Smooth muscle cell (in vitro differentiated cells): Measurements from ENCODE around the gene AAMP. TPM values are rescaled to one million over a fixed set of nuclear protein-coding genes. Genes with fewer than 3 reads are reported as not detected.
"Not testable (repeated sequence)": the region's sequence is repeated elsewhere in the genome, so short reads cannot be mapped to it uniquely, and the experiment has no call there.

Experiments
- DNase-seq: peaks from one replicate; lab custom pipeline; 2025; ENCODE audit not compliant: unreplicated experiment; lab: John Stamatoyannopoulos, UW
- H2AFZ ChIP-seq: fragments of 200-600 bp; sonication (generic); 2 replicates; pipeline ENCODE4 v1.6.0; 2016; ENCODE audit warnings: antibody characterized with exemption, low read depth, mild to moderate bottlenecking
- H3F3A ChIP-seq: fragments of 200-600 bp; sonication (generic); 2 replicates; pipeline ENCODE4 v1.6.0; 2017; ENCODE audit warnings: antibody characterized with exemption, low read depth
- H3K27ac ChIP-seq: fragments of 200-600 bp; sonication (generic); 2 replicates; pipeline ENCODE4 v1.5.1; 2016; ENCODE audit warnings: low read depth, mild to moderate bottlenecking
- H3K27me3 ChIP-seq: fragments of 200-600 bp; sonication (generic); 2 replicates; pipeline ENCODE4 v1.6.1; 2016; ENCODE audit warnings: low read depth, mild to moderate bottlenecking
- H3K36me3 ChIP-seq: fragments of 200-600 bp; sonication (generic); 2 replicates; pipeline ENCODE4 v1.5.1; 2016; ENCODE audit warnings: low read depth
- H3K4me1 ChIP-seq: fragments of 200-600 bp; sonication (generic); 2 replicates; pipeline ENCODE4 v1.5.1; 2016; ENCODE audit warnings: low read depth
- H3K4me2 ChIP-seq: fragments of 200-600 bp; sonication (generic); 2 replicates; pipeline ENCODE4 v1.6.0; 2016; ENCODE audit warnings: mild to moderate bottlenecking
- H3K4me3 ChIP-seq: fragments of 200-600 bp; sonication (generic); 2 replicates; pipeline ENCODE4 v1.5.1; 2016; ENCODE audit warnings: mild to moderate bottlenecking
- H3K79me2 ChIP-seq: fragments of 200-600 bp; sonication (generic); 2 replicates; pipeline ENCODE4 v1.6.0; 2016; ENCODE audit warnings: low read depth, mild to moderate bottlenecking
- H3K9ac ChIP-seq: fragments of 200-600 bp; sonication (generic); 2 replicates; pipeline ENCODE4 v1.6.0; 2016; ENCODE audit warnings: low read depth
- H3K9me3 ChIP-seq: fragments of 200-600 bp; sonication (generic); replicated peaks from 2 replicates; pipeline ENCODE4 v1.5.1; 2016; ENCODE audit warnings: low read depth
- H4K20me1 ChIP-seq: fragments of 200-600 bp; sonication (generic); 2 replicates; pipeline ENCODE4 v1.6.0; 2016; ENCODE audit warnings: low read depth
- CTCF ChIP-seq: fragments of 200-600 bp; sonication (generic); IDR thresholded peaks from 2 replicates; pipeline ENCODE4 v1.5.1; 2017; ENCODE audit warnings: borderline replicate concordance, mild to moderate bottlenecking, antibody characterized with exemption; ENCODE audit not compliant: insufficient read depth, poor library complexity, severe bottlenecking
- WGBS: methylation state at CpG from one replicate; pipeline ENCODE4 v1.1.7; 2016; ENCODE audit warnings: low lambda C conversion rate; 5-methylcytosine and 5-hydroxymethylcytosine counted together
- polyA plus RNA-seq: library from polyadenylated mRNA; unstranded; fragments of >200 nt; fragmentation: Nextera tagmentation; extraction: Ambion mirVana; gene quantifications from 2 replicates; pipeline ENCODE4 v1.2.1, GENCODE V29; 2016
- total RNA-seq: library from RNA; depleted of rRNA; stranded (reverse); fragments of >200 nt; gene quantifications from 2 replicates; pipeline ENCODE4 v1.2.3, GENCODE V29; 2014

AAMP gene
- total and polyA plus RNA-seq, 2 experiments from 2014 or later = 71.5 to 95.8 TPM

GRCh38 chr2:218315397-218315796, 45.5 kb upstream of the AAMP start:
- Histone ChIP-seq H3K79me2 (no peaks in the 10 kb centered on the region), H3K27ac (no peak overlapping the region), H4K20me1 (no peaks in the 10 kb centered on the region), H2AFZ (no peak overlapping the region), H3K9me3 (no peaks in the 10 kb centered on the region), H3F3A (no peaks in the 10 kb centered on the region), H3K4me1 (peaks cover 5% of the 10 kb centered on the region), H3K4me3 (no peak overlapping the region), H3K9ac (no peak overlapping the region), H3K27me3 (no peaks in the 10 kb centered on the region), H3K36me3 (no peaks in the 10 kb centered on the region), H3K4me2 (no peak overlapping the region)
- DNase-seq = no peak
- no peak for TF ChIP-seq CTCF
- WGBS = 96% methylated on average over 8 of the region's 8 CpGs

- H3K27ac ChIP-seq, H3K27me3 ChIP-seq, H3F3A ChIP-seq, DNase-seq, H3K9ac ChIP-seq, H2AFZ ChIP-seq, H3K4me3 ChIP-seq, H3K9me3 ChIP-seq, H3K79me2 ChIP-seq, H3K4me2 ChIP-seq, H4K20me1 ChIP-seq, H3K4me1 ChIP-seq, H3K36me3 ChIP-seq: not testable (repeated sequence)
- WGBS = 97% methylated on average over 4 of the region's 4 CpGs
These were observed 44.8 kb upstream of the AAMP start for GRCh38 chr2:218314764-218315163.

GRCh38 chr2:218313356-218313755, 43.4 kb upstream of the AAMP start:
- Histone ChIP-seq H2AFZ (no peak overlapping the region), H3K36me3 (no peaks in the 10 kb centered on the region)

GRCh38 chr2:218312267-218312756, 42.4 kb upstream of the AAMP start:
- no peaks in the 10 kb centered on the region for H3F3A ChIP-seq
- TF ChIP-seq CTCF = no peak
- DNase-seq = no peak
- no peak overlapping the region for H3K9ac ChIP-seq
- H3K9me3 ChIP-seq = no peaks in the 10 kb centered on the region
- H4K20me1 ChIP-seq = no peaks in the 10 kb centered on the region
- no peak overlapping the region for H3K4me3 ChIP-seq
- WGBS = 79% methylated on average over 2 of the region's 2 CpGs
- no peaks in the 10 kb centered on the region for H3K27me3 ChIP-seq
- H3K4me1 ChIP-seq = peaks cover 5% of the 10 kb centered on the region
- no peak overlapping the region for H3K27ac ChIP-seq
- H3K79me2 ChIP-seq = no peaks in the 10 kb centered on the region
- H2AFZ ChIP-seq = no peak overlapping the region
- no peak overlapping the region for H3K4me2 ChIP-seq
- no peaks in the 10 kb centered on the region for H3K36me3 ChIP-seq

More at GRCh38 chr2:218313356-218313755, 43.4 kb upstream of the AAMP start:
- peaks cover 5% of the 10 kb centered on the region for H3K4me1 ChIP-seq
- TF ChIP-seq CTCF = no peak
- DNase-seq = no peak
- no peak overlapping the region for H3K9ac ChIP-seq
- H4K20me1 ChIP-seq = no peaks in the 10 kb centered on the region
- no peaks in the 10 kb centered on the region for H3K9me3 ChIP-seq
- no peaks in the 10 kb centered on the region for H3K27me3 ChIP-seq
- H3K4me3 ChIP-seq = no peak overlapping the region
- no peak overlapping the region for H3K4me2 ChIP-seq
- 100% methylated on average over 1 of the region's 1 CpG for WGBS
- no peaks in the 10 kb centered on the region for H3K79me2 ChIP-seq
- no peak overlapping the region for H3K27ac ChIP-seq
- no peaks in the 10 kb centered on the region for H3F3A ChIP-seq

- not testable (repeated sequence) for H3K36me3 ChIP-seq, H3K79me2 ChIP-seq, H3K4me2 ChIP-seq, H3K27me3 ChIP-seq, H3F3A ChIP-seq, H3K4me1 ChIP-seq, H3K9me3 ChIP-seq, H4K20me1 ChIP-seq, DNase-seq, H3K9ac ChIP-seq, H3K4me3 ChIP-seq, H3K27ac ChIP-seq
- H2AFZ ChIP-seq = peak overlapping the region; percentile 43
- 58% methylated on average over 11 of the region's 11 CpGs for WGBS
These were observed 41.8 kb upstream of the AAMP start for GRCh38 chr2:218311541-218312266.
